ENCODE results near the gene DCTD.

The DCTD gene

GRCh38 chr4:182917182-182918043 lies at the start of gene DCTD:
TSS of gene DCTD (minus strand) at chr4:182917386. CDS start at chr4:182915568, 1,818 bp downstream.
- DNase-seq, result peak; percentile 90

DNA sequence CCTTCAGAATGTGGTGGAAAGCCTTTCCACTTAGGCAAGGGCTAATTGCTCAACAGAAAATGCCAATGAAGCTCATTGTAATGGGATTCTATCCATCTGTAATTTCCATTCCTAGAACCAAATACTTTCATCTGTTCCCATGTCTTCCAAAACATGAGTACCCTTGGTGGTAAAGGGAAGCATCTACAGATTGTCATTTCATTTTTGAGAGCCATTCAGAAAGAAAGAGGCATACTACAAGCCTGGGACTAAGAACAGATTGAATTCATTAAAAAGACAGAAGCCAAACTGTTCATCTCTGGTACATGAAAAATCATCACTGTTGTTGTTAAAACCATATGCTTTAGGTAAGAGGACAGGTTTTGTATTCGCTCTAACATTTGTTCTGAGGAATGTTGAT lies 43.6 kb upstream of the DCTD start:
- DNase-seq, result no peak

- no peak for DNase-seq
These were observed 43.0 kb upstream of the DCTD start for GRCh38 chr4:182960228-182960627.

DNA sequence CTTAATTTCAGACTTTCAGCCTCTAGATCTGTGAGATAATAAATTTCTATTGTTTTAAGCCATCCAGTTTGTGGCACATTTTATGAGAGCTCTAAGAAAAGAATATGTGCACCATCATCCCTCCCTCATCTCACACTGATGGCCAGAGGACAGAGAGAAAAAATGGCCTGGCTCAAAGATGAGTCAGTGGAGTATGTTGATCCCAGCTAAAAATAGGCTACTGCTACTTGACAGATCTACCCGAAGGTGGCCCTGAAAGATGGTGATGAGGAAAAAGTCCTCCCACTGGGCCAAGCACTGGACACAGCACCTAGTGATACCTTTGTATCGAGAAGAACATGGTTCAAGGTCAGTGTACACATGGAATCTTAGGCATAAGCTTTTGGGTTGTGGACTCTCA lies 38.2 kb upstream of the DCTD start:
- DNase-seq, result no peak

DNA sequence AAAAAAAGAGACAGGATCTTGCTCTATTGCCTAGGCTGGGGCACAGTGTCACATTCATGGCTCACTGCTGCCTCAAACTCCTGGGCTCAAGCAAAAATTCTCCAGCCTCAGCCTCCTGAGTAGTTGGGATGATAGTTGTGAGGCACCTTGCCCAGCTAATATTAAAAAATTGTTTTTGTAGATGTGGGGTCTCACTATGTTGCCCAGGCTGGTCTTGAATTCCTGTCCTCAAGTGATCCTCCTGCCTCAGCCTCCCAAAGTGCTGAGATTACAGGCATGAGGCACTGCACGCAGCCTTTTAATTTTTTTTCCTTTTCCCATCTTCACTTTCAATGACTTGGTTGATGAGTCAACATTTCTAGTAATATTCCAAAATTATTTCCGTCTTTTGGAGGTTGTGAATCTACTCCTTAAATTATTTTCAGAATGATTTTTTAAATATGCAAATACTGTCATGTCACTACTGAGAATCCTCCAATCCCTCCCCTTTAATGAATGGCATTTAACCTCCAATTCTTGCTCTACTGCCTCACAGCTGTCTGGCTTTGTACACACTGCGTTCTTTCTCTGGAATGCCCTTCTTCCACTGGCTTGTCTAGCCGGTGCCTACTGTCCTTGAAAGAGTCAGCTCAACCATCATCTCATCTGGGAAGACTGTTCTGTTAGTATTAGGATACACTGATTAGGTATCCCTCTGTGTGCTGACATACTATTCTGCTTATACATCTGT lies 27.5 kb upstream of the DCTD start:
- DNase-seq, result peak; percentile 14

- no peak for DNase-seq
These were observed 22.5 kb upstream of the DCTD start for GRCh38 chr4:182939680-182940079.

GRCh38 chr4:182938205-182938645 lies 21.0 kb upstream of the DCTD start:
- DNase-seq, result peak; percentile 87

DNA sequence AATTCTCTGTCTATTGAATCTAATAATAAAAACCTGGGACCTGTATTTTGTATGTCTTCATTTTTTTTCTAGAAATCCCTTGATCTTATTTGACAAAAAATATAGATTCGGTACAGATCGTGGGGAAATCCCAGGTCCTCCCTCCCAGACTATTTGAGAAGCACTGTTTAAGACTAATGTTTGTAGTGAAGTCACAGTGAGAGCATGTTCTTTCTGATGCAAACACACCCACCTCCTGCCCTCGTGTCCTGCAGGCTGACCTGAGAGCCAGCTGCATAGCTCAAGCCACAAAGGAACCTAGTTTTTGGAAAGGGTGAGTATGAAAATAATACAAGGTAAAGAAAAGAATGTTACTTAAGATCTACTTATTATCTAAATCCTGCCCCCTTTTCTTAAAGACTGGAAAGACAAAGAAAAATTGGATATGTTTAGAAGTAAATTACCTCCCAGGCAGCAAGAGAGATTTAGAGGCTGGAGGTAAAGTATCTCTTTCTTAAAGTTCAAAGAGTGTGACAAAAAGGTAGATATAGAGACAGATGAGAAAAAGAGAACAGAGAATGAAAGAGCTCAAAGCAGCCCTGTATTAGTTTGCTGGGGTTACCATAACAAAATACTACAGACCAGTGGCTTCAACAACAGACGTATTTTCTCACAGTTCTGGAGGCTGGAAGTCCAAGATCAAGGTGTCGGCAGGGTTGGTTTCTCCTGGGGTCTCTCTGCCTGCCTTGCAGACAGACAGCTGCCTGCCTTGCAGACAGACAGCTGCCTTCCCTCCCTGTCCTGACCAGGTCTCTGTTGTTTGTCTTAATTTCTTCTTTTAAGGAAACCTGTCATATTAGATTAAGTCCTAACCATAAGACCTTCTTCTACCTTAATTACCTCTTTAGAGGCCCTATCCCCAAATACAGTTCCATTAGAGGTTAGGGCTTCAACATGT lies 20.4 kb upstream of the DCTD start:
- no peak for DNase-seq

DNA sequence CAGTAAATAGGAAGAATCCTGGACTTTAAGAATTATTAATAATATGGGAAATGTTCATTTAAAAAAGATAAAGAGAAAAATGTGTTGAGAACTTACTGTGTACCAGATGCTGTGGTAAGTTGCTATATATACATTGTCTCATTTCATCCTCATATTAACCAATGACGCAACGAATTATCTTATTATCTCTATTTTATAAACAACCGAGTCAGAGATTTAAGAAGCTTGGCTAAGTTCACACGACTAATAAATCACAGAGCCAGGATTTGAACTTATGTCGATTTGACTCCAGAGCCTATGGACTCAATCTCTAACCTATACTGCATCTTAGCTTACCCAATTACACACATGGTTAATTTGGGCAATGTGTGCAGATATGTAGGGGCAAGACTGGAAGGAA lies 15.5 kb upstream of the DCTD start:
- DNase-seq, result no peak

DNA sequence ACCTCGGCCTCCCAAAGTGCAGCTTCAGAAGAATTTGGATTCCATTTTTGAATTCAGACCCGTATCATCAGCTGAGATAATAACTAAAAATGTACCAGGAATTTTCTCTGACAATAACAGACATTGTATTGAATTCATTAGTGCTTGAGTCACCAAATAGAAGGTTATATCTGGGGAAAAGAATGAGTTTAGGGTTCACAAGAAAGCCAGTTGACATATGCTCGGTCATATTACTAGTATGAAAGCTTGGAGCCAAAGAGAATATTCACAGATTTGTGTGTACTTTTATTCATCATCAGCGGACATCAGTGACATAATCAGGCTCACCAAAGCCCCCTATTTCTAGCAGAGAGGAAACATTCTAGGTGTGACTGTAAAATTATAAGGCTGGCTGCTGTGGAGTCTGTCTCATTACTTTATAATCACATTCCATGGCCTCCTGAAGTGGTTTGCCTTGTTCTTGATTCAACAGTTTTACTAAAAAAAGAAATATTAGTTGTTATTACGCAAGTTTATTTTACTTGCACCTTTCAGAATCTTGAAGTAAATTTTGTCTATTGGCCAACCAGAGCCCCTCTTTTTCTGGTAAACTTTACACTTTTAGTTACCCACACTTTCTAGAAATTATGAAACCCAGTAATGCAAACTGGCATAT lies 14.6 kb upstream of the DCTD start:
- no peak for DNase-seq

- no peak for DNase-seq
These were observed 13.7 kb upstream of the DCTD start for GRCh38 chr4:182930889-182931288.

DNA sequence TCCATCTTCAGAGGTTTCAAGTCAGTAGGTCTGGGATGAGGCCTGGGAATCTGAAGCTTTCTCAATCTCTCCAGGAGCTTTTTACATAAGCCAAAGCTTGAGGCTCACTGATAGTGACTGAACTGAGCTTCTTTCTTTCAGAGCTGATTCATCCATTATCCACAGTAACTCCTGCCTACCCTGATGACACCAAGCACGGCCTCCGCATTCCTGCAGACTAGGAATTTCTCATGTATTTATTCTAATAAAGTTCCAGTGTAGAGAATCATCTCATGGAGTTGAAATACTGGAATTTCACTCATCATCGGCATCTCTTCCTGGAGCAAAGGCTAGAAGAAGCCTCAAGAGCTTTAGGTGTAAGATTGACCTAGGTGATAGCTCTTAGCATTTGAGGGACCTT lies 12.1 kb upstream of the DCTD start:
- DNase-seq, result no peak

DNA sequence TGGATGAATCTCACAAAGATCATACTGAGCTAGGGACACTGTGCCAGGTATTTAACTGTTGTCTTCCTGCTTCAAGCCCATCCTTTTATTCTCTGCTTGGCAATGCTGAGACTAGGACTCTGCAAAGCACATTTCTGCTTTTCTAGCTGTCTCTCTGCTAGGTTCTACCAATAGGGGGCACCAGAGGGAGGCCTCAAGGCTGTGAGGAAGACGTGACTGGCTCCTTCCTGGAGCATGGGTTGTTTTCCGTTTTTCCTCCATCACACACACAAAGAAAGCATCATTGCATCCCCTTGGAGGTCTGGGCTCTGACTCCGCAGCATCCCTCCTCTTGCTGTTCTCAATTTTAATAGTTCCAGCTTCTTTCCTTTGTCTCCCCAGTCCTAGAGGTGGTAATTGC lies 10.9 kb upstream of the DCTD start:
- peak; percentile 47 for DNase-seq

GRCh38 chr4:182927505-182927904 lies 10.3 kb upstream of the DCTD start:
- no peak for DNase-seq

DNA sequence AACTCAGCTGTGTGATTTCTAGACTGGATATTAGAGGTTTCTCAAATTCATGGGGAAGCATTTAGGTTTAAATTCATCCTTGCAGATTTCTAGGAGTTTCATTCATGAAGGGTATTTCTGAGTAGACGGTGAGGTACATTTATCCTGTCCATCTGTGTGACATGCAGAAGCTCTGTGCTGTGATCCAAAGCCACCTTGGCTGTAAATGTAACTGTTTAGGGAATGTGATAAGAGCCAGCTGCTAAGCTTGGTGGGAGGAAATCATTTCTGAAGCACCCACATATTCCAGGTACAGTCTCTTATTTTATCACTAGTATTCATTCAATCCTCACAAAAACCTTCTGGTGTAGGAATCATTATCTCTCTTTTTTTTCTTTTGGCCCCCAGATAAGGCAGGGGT lies 8.7 kb upstream of the DCTD start:
- no peak for DNase-seq

DNA sequence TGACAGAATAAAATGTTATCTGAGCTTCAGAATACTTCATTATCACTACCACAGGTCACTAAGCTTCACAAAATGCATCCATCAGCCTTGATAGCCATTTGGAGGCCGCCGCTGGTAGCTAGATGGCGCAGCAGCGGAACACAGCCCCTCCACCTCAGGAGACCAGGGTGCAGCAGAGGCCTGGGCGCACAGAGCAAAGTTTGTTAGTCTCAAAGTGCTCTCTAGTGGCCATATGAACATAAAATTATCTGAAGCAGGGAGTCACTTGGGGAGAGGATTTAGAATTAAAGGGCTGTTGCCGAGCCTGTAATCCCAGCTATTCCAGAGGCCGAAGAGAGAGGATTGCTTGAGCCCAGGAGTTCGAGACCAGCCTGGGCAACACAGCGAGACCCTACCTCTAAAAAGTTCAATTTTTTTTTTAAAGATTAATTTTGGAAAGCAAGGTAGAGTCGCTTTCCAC lies 8.1 kb upstream of the DCTD start:
- peak; percentile 95 for DNase-seq

DNA sequence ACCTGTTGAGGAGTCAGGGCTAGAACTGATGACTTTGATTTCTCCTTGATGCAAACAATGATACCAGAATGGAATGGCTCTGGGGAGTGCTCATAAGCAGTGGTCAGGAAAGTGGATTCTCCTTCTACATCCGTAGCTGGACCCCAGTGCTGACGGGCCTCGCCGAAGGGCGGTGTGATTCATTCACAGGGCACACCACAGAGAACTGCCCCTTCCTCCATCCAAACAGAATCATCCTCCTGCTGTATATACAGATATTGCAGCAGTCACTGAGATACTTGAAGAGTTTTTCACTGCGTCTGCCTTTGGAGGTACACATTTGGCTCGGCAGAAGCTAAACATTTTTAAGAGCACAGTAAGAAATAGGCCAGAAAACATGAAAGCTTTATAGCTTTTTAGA lies 7.3 kb upstream of the DCTD start:
- no peak for DNase-seq

DNA sequence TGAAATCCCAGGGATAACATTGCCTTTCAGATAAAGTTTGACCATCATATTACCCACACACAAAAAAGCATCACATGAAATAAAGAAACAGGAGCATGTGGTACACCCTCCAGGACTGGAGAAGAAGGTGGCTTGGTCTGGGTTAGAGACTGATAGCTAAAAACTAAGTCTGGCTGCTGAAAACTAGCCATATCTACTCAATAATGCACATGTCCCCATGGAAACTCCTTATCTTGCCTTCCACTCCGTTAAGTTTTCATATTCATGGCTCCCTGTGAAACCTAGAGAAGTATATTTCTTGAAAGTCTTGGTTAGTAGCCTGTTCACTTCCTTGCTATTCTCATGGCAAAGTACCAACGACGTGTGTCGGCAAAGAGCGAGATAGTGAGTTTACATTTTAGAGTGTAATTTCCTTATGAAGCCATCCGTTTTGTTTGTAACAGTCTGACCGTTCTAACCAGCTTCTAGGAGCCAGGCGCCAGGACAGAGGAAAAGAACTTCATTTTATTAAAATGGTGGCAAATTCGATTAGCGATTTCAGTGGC lies 6.7 kb upstream of the DCTD start:
- DNase-seq, result peak; percentile 25

DNA sequence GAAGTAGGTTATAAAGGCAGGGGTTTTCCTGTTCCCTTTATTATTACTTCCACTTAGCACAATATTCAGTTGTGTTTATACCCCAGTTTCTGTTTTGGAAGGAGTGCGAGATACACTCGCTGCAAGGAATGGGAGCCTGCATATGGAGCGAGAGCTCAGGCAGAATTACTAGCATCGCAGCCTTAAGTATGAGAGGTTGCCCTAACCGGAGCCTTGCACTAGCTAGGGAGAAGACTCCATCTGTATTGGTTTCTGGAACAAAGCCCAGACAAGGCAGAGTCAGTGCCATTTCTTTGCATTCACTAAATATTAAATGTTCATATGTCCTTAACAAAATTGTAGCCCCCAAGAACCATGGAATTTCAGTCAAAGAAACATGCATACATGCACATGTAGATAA lies 6.2 kb upstream of the DCTD start:
- DNase-seq, result no peak

DNA sequence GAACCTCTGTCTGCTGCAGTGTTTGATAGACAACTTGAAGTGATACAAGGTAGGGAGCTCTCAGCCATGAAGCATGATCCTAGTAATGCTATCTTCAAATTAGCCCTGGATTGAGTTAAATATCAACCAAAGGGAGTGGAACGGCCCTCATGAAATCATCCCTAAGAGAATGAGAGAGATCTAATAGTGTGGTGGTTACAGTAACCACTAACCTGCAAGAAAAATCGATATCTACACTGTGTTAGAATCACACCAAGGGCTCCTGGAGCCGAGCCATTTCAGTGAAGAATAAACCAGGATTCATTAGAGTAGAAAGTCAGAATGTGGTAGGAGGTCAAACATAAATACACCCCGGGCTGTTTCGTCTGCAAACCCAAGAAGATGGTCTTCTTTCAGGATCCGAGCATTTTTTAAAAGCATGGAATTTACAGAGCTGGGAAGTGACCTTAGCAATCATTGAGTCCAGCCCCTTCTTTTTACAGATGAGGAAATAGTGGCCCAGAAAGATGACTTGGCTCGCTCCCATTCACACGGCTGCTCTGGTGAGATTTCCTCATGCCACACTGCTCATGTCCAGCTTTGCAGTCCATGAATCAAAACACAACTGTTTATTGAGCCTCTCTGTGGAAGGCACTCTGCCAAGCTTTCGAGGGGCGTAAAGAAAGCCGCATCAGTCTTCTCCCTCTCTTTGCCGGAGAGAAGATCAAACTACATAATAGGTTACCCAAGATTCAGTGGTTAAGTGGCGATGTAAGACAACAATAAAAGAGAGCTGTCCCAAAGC lies 5.5 kb upstream of the DCTD start:
- no peak for DNase-seq

DNA sequence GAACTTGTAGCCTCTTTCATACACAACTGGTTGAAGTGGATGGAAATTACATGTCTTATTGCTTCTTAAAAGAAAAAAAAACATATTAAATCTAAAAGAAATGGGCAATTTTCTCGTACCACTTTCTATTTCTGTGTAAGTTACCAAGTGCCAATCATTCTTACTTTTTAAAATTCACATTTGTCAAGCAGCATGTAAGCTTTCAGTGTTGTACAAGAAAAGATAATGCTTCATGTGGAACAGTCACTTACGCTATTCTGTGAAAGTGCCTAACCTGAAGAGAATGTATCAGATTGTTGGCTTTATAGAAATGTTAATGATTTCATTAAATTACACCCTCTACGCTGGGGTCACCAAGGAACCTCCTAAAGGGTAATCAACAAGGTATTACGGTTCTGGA lies 4.4 kb upstream of the DCTD start:
- no peak for DNase-seq

Data from hematopoietic multipotent progenitor cell treated with erythropoietin and hydrocortisone succinate and interleukin-3 and kit ligand, for 4 days (in vitro differentiated cells).